Osteocyte (in vitro differentiated cells): ENCODE results near the gene NDST4. TPM values are rescaled to one million over a fixed set of nuclear protein-coding genes. Genes with fewer than 3 reads are reported as not detected.

Source experiments
- DNase-seq: peaks from one replicate; pipeline ENCODE4 v3.0.0; 2021; ENCODE audit warnings: mixed read lengths; ENCODE audit not compliant: unreplicated experiment; ENCODE audit errors: extremely low spot score
- H3K27ac Mint-ChIP-seq: one replicate; pipeline ENCODE4 v1.8.0; 2021; ENCODE audit warnings: mild to moderate bottlenecking, mixed read lengths; ENCODE audit not compliant: unreplicated experiment
- H3K27me3 Mint-ChIP-seq: one replicate; pipeline ENCODE4 v1.8.0; 2021; ENCODE audit warnings: mixed read lengths; ENCODE audit not compliant: unreplicated experiment
- H3K36me3 Mint-ChIP-seq: one replicate; pipeline ENCODE4 v1.8.0; 2021; ENCODE audit warnings: mixed read lengths; ENCODE audit not compliant: unreplicated experiment
- H3K4me1 Mint-ChIP-seq: one replicate; pipeline ENCODE4 v1.8.0; 2021; ENCODE audit warnings: mixed read lengths; ENCODE audit not compliant: unreplicated experiment
- H3K4me3 Mint-ChIP-seq: one replicate; pipeline ENCODE4 v1.8.0; 2021; ENCODE audit warnings: mild to moderate bottlenecking, moderate library complexity, mixed read lengths; ENCODE audit not compliant: unreplicated experiment
- H3K9me3 Mint-ChIP-seq: one replicate; pipeline ENCODE4 v1.8.0; 2021; ENCODE audit warnings: mixed read lengths; ENCODE audit not compliant: unreplicated experiment
- CTCF ChIP-seq: fragments of 200-600 bp; sonication (generic); IDR thresholded peaks from 2 replicates; pipeline ENCODE4 v1.5.0; 2021; ENCODE audit warnings: antibody characterized with exemption, mild to moderate bottlenecking, moderate library complexity
- total RNA-seq: library from RNA; stranded (reverse); gene quantifications from 2 replicates; pipeline ENCODE4 v1.2.1, GENCODE V29; 2021

The NDST4 gene
- total RNA-seq, 1 donor from 2014 or later = 4.5 TPM

- no peaks in the 10 kb centered on the region for H3K4me1 Mint-ChIP-seq
- no peaks in the 10 kb centered on the region for H3K9me3 Mint-ChIP-seq
- H3K27me3 Mint-ChIP-seq = no peaks in the 10 kb centered on the region
Observed at GRCh38 chr4:115028682-115029410, 84.6 kb downstream of the NDST4 start.

GRCh38 chr4:114999880-115000279 lies 113.5 kb downstream of the NDST4 start:
- no peaks in the 10 kb centered on the region for H3K36me3 Mint-ChIP-seq
- no peaks in the 10 kb centered on the region for H3K27me3 Mint-ChIP-seq
- peaks cover 24% of the 10 kb centered on the region for H3K4me1 Mint-ChIP-seq
- H3K4me3 Mint-ChIP-seq = no peak overlapping the region
- no peak for TF ChIP-seq CTCF
- no peak for DNase-seq
- no peaks in the 10 kb centered on the region for H3K9me3 Mint-ChIP-seq
- H3K27ac Mint-ChIP-seq = no peak overlapping the region

More at GRCh38 chr4:115028682-115029410, 84.6 kb downstream of the NDST4 start:
- no peak for TF ChIP-seq CTCF
- H3K36me3 Mint-ChIP-seq = no peaks in the 10 kb centered on the region
- no peak for DNase-seq
- no peak overlapping the region for H3K4me3 Mint-ChIP-seq
- no peak overlapping the region for H3K27ac Mint-ChIP-seq

GRCh38 chr4:114998316-114998715 lies 115.1 kb downstream of the NDST4 start:
- DNase-seq = no peak
- Mint-ChIP-seq H3K27ac (peak overlapping the region; percentile 36), H3K36me3 (no peaks in the 10 kb centered on the region), H3K9me3 (no peaks in the 10 kb centered on the region), H3K27me3 (no peaks in the 10 kb centered on the region), H3K4me1 (peaks cover 24% of the 10 kb centered on the region), H3K4me3 (no peak overlapping the region)
- no peak for TF ChIP-seq CTCF

GRCh38 chr4:114997576-114998247 lies 115.7 kb downstream of the NDST4 start:
- TF ChIP-seq CTCF = no peak
- no peaks in the 10 kb centered on the region for H3K36me3 Mint-ChIP-seq
- H3K27ac Mint-ChIP-seq = peak overlapping the region; percentile 36
- no peaks in the 10 kb centered on the region for H3K27me3 Mint-ChIP-seq
- peaks cover 24% of the 10 kb centered on the region for H3K4me1 Mint-ChIP-seq
- no peaks in the 10 kb centered on the region for H3K9me3 Mint-ChIP-seq
- DNase-seq = no peak
- H3K4me3 Mint-ChIP-seq = no peak overlapping the region

- Mint-ChIP-seq H3K4me1 (peaks cover 17% of the 10 kb centered on the region), H3K27me3 (no peaks in the 10 kb centered on the region), H3K9me3 (peaks cover 3% of the 10 kb centered on the region), H3K36me3 (peaks cover 2% of the 10 kb centered on the region), H3K4me3 (no peak overlapping the region), H3K27ac (no peak overlapping the region)
- no peak for TF ChIP-seq CTCF
- no peak for DNase-seq
Observed at GRCh38 chr4:114986133-114986532, 127.3 kb downstream of the NDST4 start.
